ENCODE data around the gene ATP10B. TPM values are rescaled to one million over a fixed set of nuclear protein-coding genes. Genes with fewer than 3 reads are reported as not detected.

The ATP10B gene
- total and polyA plus RNA-seq, 4 donors: 0.32 to 0.88 TPM; not detected in 2

DNA sequence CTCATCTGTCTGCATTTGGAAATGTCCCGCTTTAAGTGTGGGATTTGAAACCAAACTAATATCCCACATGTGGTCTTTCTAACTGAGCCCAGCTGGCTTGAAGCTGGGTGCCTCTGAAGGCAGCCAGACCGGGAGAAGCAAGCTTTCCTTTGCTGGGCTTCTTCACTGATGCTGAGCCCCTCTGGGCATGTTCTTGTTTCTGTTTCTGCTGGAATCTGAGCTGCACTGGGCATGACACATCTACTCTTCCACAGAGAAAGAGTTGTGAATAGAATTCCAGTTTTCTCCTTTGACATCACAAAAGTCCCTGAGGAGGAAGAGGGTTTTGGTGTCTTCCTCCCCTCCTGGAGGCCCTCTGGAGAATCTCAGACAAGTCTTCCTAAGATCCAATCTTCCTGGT lies 179.5 kb downstream of the ATP10B start:
- intact Hi-C loops (cut with DNase I): no loop called here
- WGBS, 2 donors: 0% methylated on average over 2 of the region's 2 CpGs
- DNase-seq (no peak), ATAC-seq (ENCODE audit: low FRiP score) (no peak)
- H3K27me3 ChIP-seq (ENCODE audit: control insufficient read depth in 1 of 2, insufficient read depth in 2 of 2, low read length in 1 of 2): peaks cover 0 to 3% of the 10 kb centered on the region in 2 donors
- H3K36me3 ChIP-seq (ENCODE audit: control insufficient read depth in 1 of 2, insufficient read depth in 2 of 2, low read length in 1 of 2): no peaks in the 10 kb centered on the region
- H3K4me1 ChIP-seq (ENCODE audit: control insufficient read depth in 1 of 2, insufficient read depth in 2 of 2, low read length in 2 of 2): no peaks in the 10 kb centered on the region
- no peak overlapping the region for H3K27ac ChIP-seq (ENCODE audit: low read depth in 1 of 2, low read length in 2 of 2)
- no peak overlapping the region for H3K4me3 ChIP-seq (ENCODE audit: low read length in 2 of 2)
- no peaks in the 10 kb centered on the region for H3K9me3 ChIP-seq (ENCODE audit: control insufficient read depth, low read length)

DNA sequence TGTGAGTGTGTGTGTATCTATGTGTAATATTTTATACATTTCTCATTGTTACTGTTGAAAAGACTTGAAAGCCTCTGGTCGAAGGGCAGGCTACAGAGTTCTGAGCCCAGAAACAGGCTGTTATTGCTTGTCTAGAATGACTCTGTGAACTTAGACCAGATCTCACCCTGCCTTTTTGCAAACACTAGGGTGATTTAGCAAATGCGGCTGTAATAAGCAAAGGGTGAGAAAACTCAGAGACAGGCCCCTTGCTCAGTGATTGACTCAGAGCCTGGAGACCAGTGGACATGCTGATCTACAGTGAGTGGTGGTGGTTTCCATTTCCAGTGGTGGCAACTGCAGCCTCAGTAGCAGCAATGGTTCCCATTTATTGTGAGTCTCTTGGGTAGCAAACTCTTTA lies 183.7 kb downstream of the ATP10B start:
- intact Hi-C loops (cut with DNase I): no loop called here
- no peaks in the 10 kb centered on the region for H3K9me3 ChIP-seq (ENCODE audit: control insufficient read depth, low read length)
- no peak overlapping the region for H3K4me3 ChIP-seq (ENCODE audit: low read length in 2 of 2)
- no peak overlapping the region for H3K27ac ChIP-seq (ENCODE audit: low read depth in 1 of 2, low read length in 2 of 2)
- DNase-seq: no peak
- ATAC-seq (ENCODE audit: low FRiP score): no peak
- no peaks in the 10 kb centered on the region for H3K27me3 ChIP-seq (ENCODE audit: control insufficient read depth in 1 of 2, insufficient read depth in 2 of 2, low read length in 1 of 2)
- 69 to 71% methylated on average over 2 of the region's 2 CpGs for WGBS, 2 donors
- H3K4me1 ChIP-seq (ENCODE audit: control insufficient read depth in 1 of 2, insufficient read depth in 2 of 2, low read length in 2 of 2): no peaks in the 10 kb centered on the region
- H3K36me3 ChIP-seq (ENCODE audit: control insufficient read depth in 1 of 2, insufficient read depth in 2 of 2, low read length in 1 of 2): no peaks in the 10 kb centered on the region

DNA sequence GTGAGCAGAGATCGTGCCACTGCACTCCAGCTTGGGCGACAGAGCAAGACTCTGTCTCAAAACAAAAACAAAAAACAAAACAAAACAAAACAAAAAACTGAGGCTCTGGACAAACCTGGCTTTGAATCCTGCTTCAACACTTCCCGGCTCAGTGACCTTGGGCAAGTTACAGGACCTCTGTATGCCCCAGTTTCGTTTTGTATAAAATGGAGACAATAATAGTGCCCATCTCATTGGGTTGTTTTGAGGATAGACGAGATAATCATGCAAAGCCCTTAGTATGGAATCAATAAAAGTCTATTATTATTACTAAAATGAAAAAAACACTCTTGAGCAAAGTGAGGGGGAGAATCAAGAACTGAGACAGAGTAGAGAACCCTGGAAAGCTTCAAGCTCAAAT lies 184.9 kb downstream of the ATP10B start:
- no peak for ATAC-seq (ENCODE audit: low FRiP score)
- Histone ChIP-seq H3K9me3 (ENCODE audit: control insufficient read depth, low read length) (no peaks in the 10 kb centered on the region), H3K27ac (ENCODE audit: low read depth in 1 of 2, low read length in 2 of 2) (no peak overlapping the region), H3K4me3 (ENCODE audit: low read length in 2 of 2) (no peak overlapping the region), H3K4me1 (ENCODE audit: control insufficient read depth in 1 of 2, insufficient read depth in 2 of 2, low read length in 2 of 2) (no peaks in the 10 kb centered on the region), H3K27me3 (ENCODE audit: control insufficient read depth in 1 of 2, insufficient read depth in 2 of 2, low read length in 1 of 2) (no peaks in the 10 kb centered on the region), H3K36me3 (ENCODE audit: control insufficient read depth in 1 of 2, insufficient read depth in 2 of 2, low read length in 1 of 2) (no peaks in the 10 kb centered on the region)
- intact Hi-C loops (cut with DNase I): no loop called here
- WGBS, 2 donors: 54 to 63% methylated on average over 5 of the region's 5 CpGs
- DNase-seq: no peak

DNA sequence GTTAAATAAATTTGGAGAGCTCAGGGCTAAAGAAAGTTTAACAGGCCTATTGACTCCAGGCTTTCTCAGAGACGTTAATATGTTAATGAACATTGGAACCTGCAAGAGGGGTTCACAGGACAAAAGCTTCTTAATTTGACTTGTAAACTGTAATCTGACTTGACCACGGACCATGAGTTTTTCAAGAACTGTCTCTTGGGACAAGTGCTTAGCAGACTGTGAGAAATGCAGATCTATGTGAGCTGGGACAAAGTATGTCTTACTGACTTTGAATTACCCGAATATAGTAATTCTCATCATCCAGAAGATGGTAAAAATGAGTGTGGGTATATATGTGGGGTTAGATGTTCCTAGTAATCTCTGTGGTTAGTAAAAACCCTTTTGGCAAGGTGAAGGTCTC lies 186.6 kb downstream of the ATP10B start:
- intact Hi-C loops (cut with DNase I): no loop called here
- DNase-seq (no peak), ATAC-seq (ENCODE audit: low FRiP score) (no peak)
- Histone ChIP-seq H3K27me3 (ENCODE audit: control insufficient read depth in 1 of 2, insufficient read depth in 2 of 2, low read length in 1 of 2) (no peaks in the 10 kb centered on the region), H3K27ac (ENCODE audit: low read depth in 1 of 2, low read length in 2 of 2) (no peak overlapping the region), H3K4me1 (ENCODE audit: control insufficient read depth in 1 of 2, insufficient read depth in 2 of 2, low read length in 2 of 2) (no peaks in the 10 kb centered on the region), H3K9me3 (ENCODE audit: control insufficient read depth, low read length) (no peaks in the 10 kb centered on the region), H3K36me3 (ENCODE audit: control insufficient read depth in 1 of 2, insufficient read depth in 2 of 2, low read length in 1 of 2) (no peaks in the 10 kb centered on the region), H3K4me3 (ENCODE audit: low read length in 2 of 2) (no peak overlapping the region)
- 45 to 47% methylated on average over 3 of the region's 3 CpGs for WGBS, 2 donors

DNA sequence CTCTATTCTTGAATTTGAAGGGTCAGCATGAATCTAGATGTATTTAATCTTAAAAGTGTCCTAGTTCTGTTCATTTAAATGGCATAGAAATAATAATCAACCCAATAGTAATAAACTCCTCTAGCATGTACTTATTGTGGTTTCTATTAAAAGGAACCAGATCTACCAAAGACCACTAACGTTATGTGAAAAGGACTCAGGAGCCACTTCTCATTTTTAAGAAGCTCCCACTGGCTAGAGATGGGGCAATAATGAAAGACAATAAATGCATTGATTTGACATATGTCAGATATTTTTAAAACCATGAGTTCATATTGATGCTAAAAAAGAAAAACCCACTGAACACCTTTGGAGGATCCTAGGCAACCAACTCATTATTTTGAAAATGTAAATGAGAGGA lies 191.9 kb downstream of the ATP10B start:
- no peaks in the 10 kb centered on the region for H3K4me1 ChIP-seq (ENCODE audit: control insufficient read depth in 1 of 2, insufficient read depth in 2 of 2, low read length in 2 of 2)
- H3K27me3 ChIP-seq (ENCODE audit: control insufficient read depth in 1 of 2, insufficient read depth in 2 of 2, low read length in 1 of 2): no peaks in the 10 kb centered on the region
- DNase-seq: no peak
- intact Hi-C loops (cut with DNase I): no loop called here
- 68 to 77% methylated on average over 1 of the region's 1 CpG for WGBS, 2 donors
- no peaks in the 10 kb centered on the region for H3K9me3 ChIP-seq (ENCODE audit: control insufficient read depth, low read length)
- no peak for ATAC-seq (ENCODE audit: low FRiP score)
- no peak overlapping the region for H3K27ac ChIP-seq (ENCODE audit: low read depth in 1 of 2, low read length in 2 of 2)
- no peak overlapping the region for H3K4me3 ChIP-seq (ENCODE audit: low read length in 2 of 2)
- H3K36me3 ChIP-seq (ENCODE audit: control insufficient read depth in 1 of 2, insufficient read depth in 2 of 2, low read length in 1 of 2): no peaks in the 10 kb centered on the region

DNA sequence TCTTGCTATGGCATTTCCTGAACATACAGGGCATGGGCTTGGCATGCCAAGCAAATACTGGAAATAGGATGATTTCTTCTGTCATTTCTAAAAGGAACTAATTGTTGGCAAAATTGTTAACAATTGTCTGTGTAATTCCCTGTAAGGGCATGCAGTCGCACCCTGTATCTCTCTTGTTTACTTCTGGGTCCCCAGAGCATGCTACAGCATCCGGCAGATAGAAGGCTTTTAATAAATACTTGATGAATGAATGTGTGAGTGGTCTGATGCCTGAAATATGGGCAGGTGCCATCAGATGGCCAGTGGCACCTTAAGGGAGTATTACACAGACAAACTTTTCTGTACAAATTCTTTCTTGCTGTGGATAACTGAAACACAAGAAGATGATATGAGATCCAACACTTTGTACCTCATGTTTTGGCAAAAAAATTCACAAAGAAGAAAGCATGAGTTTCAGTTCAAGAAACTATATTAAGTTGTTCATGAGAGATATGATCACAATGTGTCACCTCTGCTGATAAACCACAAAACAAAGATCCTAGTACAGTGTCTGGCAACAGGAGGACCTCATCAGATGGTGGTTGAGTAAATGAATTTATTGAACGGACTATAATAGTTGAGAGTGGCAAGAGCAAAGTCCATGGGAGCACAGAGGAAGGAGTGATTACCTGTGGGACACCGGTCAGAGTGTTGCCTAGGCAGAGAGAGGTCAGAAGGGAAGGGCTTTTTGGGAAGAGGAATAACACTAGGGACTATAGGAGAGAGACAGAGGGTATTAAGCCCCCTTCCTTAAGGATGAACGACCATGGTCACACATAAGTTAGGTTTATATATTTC lies 194.2 kb downstream of the ATP10B start:
- no peaks in the 10 kb centered on the region for H3K27me3 ChIP-seq (ENCODE audit: control insufficient read depth in 1 of 2, insufficient read depth in 2 of 2, low read length in 1 of 2)
- H3K4me1 ChIP-seq (ENCODE audit: control insufficient read depth in 1 of 2, insufficient read depth in 2 of 2, low read length in 2 of 2): no peaks in the 10 kb centered on the region
- H3K9me3 ChIP-seq (ENCODE audit: control insufficient read depth, low read length): no peaks in the 10 kb centered on the region
- intact Hi-C loops (cut with DNase I): no loop called here
- H3K4me3 ChIP-seq (ENCODE audit: low read length in 2 of 2): no peak overlapping the region
- DNase-seq: no peak
- no peak overlapping the region for H3K27ac ChIP-seq (ENCODE audit: low read depth in 1 of 2, low read length in 2 of 2)
- 72 to 74% methylated on average over 5 of the region's 5 CpGs for WGBS, 2 donors
- no peak for ATAC-seq (ENCODE audit: low FRiP score)
- no peaks in the 10 kb centered on the region for H3K36me3 ChIP-seq (ENCODE audit: control insufficient read depth in 1 of 2, insufficient read depth in 2 of 2, low read length in 1 of 2)

DNA sequence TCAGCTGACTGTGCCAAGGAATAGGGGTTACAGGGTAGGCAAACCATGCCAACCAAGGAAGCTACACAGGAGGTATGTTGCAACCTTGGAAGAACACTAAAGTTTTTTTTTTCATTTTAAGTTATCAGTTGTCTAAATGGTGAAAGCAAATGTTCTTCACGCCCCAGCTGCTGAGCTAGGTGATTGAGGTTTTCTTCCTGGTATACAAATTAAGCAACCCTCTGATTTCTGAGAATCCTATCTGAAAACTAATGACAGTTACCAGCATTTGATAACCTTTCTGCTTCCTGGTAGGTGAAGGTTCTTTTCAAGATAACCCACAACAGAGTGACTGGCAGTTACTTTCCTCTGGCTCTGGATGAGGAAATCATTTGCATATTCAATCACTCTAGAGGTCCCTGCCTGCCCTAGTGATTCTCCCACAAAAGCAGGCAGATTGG lies 194.9 kb downstream of the ATP10B start:
- intact Hi-C loops (cut with DNase I): no loop called here
- no peaks in the 10 kb centered on the region for H3K4me1 ChIP-seq (ENCODE audit: control insufficient read depth in 1 of 2, insufficient read depth in 2 of 2, low read length in 2 of 2)
- ATAC-seq (ENCODE audit: low FRiP score) (no peak), DNase-seq (no peak)
- no peak overlapping the region for H3K4me3 ChIP-seq (ENCODE audit: low read length in 2 of 2)
- 87 to 88% methylated on average over 1 of the region's 1 CpG for WGBS, 2 donors
- H3K27me3 ChIP-seq (ENCODE audit: control insufficient read depth in 1 of 2, insufficient read depth in 2 of 2, low read length in 1 of 2): no peaks in the 10 kb centered on the region
- no peaks in the 10 kb centered on the region for H3K9me3 ChIP-seq (ENCODE audit: control insufficient read depth, low read length)
- H3K27ac ChIP-seq (ENCODE audit: low read depth in 1 of 2, low read length in 2 of 2): no peak overlapping the region
- no peaks in the 10 kb centered on the region for H3K36me3 ChIP-seq (ENCODE audit: control insufficient read depth in 1 of 2, insufficient read depth in 2 of 2, low read length in 1 of 2)

DNA sequence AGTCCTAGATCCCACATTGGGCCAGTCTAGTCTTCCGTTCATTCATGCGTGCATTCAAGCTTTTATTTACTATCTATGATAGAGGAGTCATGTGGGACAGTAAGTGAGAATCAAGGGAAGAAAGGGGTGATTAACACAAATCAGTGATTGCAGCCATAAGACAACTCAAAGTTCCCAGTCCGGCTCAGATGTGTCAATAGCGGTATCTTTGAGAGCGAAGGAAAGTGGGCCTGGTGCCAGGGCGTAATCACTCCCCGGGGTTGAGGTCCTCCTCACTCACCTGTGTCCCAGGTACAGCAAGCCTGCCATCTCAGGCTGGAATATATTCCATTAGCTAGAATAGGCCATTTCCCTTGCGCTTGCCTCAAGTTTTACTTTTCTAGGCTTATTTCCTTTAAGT lies 196.3 kb downstream of the ATP10B start:
- H3K9me3 ChIP-seq (ENCODE audit: control insufficient read depth, low read length): no peaks in the 10 kb centered on the region
- WGBS, 2 donors: 85 to 93% methylated on average over 8 of the region's 8 CpGs
- H3K27ac ChIP-seq (ENCODE audit: low read depth in 1 of 2, low read length in 2 of 2): no peak overlapping the region
- DNase-seq (no peak), ATAC-seq (ENCODE audit: low FRiP score) (no peak)
- no peaks in the 10 kb centered on the region for H3K27me3 ChIP-seq (ENCODE audit: control insufficient read depth in 1 of 2, insufficient read depth in 2 of 2, low read length in 1 of 2)
- intact Hi-C loops (cut with DNase I): no loop called here
- no peak overlapping the region for H3K4me3 ChIP-seq (ENCODE audit: low read length in 2 of 2)
- H3K36me3 ChIP-seq (ENCODE audit: control insufficient read depth in 1 of 2, insufficient read depth in 2 of 2, low read length in 1 of 2): no peaks in the 10 kb centered on the region
- no peaks in the 10 kb centered on the region for H3K4me1 ChIP-seq (ENCODE audit: control insufficient read depth in 1 of 2, insufficient read depth in 2 of 2, low read length in 2 of 2)

Measured in aorta (tissue), 5 donors.